Stomach smooth muscle (tissue), 2 donors: Measurements from ENCODE around the gene SPOCD1.

Experiments
- H3K27ac ChIP-seq: one replicate; pipeline ENCODE4 v1.7.0; 2013; ENCODE audit warnings: mild to moderate bottlenecking, low read length, inconsistent platforms
- H3K27me3 ChIP-seq, 2 donors: one replicate each; pipeline ENCODE4 v1.7.0; 2013; ENCODE audit warnings: low read length in 2 of 2; ENCODE audit not compliant: insufficient read depth in 2 of 2, control insufficient read depth in 1 of 2
- H3K36me3 ChIP-seq, 2 donors: one replicate each; pipeline ENCODE4 v1.7.0; 2013; ENCODE audit warnings: low read length in 2 of 2; ENCODE audit not compliant: control insufficient read depth in 2 of 2, insufficient read depth in 2 of 2
- H3K4me1 ChIP-seq: one replicate; pipeline ENCODE4 v1.7.0; 2013; ENCODE audit warnings: low read length; ENCODE audit not compliant: control insufficient read depth, insufficient read depth
- H3K4me3 ChIP-seq, 2 donors: one replicate each; pipeline ENCODE4 v1.7.0; 2013; ENCODE audit warnings: low read length in 2 of 2
- H3K9ac ChIP-seq, 2 donors: one replicate each; pipeline ENCODE4 v1.7.0; 2013; ENCODE audit warnings: low read length in 2 of 2, mild to moderate bottlenecking in 1 of 2
- H3K9me3 ChIP-seq, 2 donors: one replicate each; pipeline ENCODE4 v1.7.0; 2013; ENCODE audit warnings: low read length in 2 of 2; ENCODE audit not compliant: control insufficient read depth in 2 of 2
- donor health status: healthy.
- donor health status: Pancreatic carcinoma.

Gene SPOCD1

GRCh38 chr1:31745946-31746670, 69.7 kb downstream of the SPOCD1 start:
- Histone ChIP-seq H3K4me1 (peaks cover 3% of the 10 kb centered on the region), H3K27me3 (no peaks in the 10 kb centered on the region), H3K9me3 (no peaks in the 10 kb centered on the region), H3K27ac (no peak overlapping the region), H3K4me3 (no peak overlapping the region), H3K36me3 (no peaks in the 10 kb centered on the region), H3K9ac (no peak overlapping the region)

- Histone ChIP-seq H3K27me3 (no peaks in the 10 kb centered on the region), H3K4me3 (no peak overlapping the region), H3K9me3 (no peaks in the 10 kb centered on the region), H3K36me3 (no peaks in the 10 kb centered on the region), H3K27ac (no peak overlapping the region), H3K4me1 (peaks cover 3% of the 10 kb centered on the region), H3K9ac (no peak overlapping the region)
Measured at GRCh38 chr1:31745096-31745945, 70.5 kb downstream of the SPOCD1 start.

GRCh38 chr1:31744165-31744888, 71.5 kb downstream of the SPOCD1 start:
- Histone ChIP-seq H3K4me1 (peaks cover 3% of the 10 kb centered on the region), H3K27me3 (no peaks in the 10 kb centered on the region), H3K9ac (no peak overlapping the region), H3K4me3 (no peak overlapping the region), H3K27ac (no peak overlapping the region), H3K9me3 (no peaks in the 10 kb centered on the region), H3K36me3 (no peaks in the 10 kb centered on the region)

GRCh38 chr1:31742462-31743212, 73.2 kb downstream of the SPOCD1 start:
- no peaks in the 10 kb centered on the region for H3K9me3 ChIP-seq
- no peaks in the 10 kb centered on the region for H3K27me3 ChIP-seq
- H3K36me3 ChIP-seq, result no peaks in the 10 kb centered on the region
- H3K4me1 ChIP-seq, result peaks cover 3% of the 10 kb centered on the region
- no peak overlapping the region for H3K9ac ChIP-seq
- H3K27ac ChIP-seq, result no peak overlapping the region
- H3K4me3 ChIP-seq, result no peak overlapping the region
